NCI-H146 (cell line): ENCODE data around the gene FCHSD2.
"Not testable (repeated sequence)": the region's sequence is repeated elsewhere in the genome, so short reads cannot be mapped to it uniquely, and the experiment has no call there.

Experiments used
- DNase-seq: peaks from one replicate; lab custom pipeline; 2025; lab: John Stamatoyannopoulos, UW

FCHSD2 gene

DNA sequence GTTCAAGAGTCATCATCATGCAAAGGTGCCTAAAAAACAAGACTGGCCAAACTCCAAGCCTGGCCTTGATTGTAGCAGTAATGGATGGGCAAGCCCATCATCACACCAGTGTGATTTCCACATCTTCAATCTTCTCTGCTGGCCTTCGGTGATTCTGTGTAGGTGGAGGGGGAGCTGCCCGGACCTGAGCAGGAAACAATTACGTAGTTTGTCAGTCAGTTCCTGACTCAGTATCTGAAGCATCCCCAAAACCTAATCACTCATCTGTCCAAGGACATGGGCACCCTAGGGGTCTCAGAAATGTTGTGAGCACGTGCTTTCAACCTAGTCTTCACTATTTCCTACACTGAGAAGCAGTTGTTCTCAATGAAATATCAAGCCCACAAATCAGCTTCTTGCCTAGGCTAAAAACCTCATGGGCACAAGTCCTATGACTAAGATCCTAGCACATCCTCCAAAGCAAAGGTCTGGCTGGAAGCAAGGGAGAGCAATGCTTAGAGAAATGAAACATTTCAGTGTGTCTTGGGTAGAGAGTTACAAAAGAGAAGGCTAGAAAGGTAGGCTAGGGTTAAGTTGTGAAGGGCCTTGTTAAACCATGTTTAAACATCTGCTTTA is 303.3 kb downstream of the FCHSD2 start:
- no peak for DNase-seq

DNA sequence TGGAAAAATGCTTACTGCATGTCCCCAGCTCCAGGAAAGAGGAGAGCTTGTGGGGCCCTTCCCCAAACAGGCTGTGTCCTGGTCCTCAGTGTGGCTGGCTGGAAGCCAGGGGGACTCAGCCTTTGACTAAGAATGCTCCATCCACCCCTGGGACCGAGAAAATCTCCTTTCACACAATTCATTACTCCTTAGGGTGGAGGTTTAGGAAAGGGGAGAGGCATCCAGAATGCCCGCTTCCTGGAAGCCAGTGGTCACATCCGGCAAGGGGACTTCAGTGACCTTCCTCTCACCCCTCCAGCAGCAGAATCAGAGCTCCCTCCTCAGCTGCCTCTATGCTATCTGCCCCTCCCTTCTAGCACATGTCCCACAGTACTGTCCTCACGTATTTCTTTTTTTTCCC is 306.0 kb downstream of the FCHSD2 start:
- no peak for DNase-seq

DNA sequence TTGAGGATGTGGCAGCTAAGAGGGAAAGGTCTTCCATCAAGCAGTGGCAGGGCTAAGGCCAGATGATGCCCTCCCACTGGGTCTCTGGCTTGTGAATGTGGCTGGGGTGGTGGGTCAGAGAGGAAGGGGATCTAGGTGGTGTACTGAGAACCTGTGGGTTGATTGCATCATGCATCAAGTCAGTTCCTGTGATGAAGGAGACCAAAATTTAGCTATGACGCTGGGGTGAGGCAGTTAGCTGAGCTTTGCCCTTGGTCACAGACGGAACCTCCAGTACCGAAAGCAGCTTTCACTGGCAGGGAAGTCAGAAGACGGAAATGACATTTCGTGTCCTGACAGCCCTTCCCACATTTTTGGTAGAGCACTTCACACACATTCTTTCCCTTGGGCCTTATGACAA is 307.2 kb downstream of the FCHSD2 start:
- DNase-seq: no peak

DNA sequence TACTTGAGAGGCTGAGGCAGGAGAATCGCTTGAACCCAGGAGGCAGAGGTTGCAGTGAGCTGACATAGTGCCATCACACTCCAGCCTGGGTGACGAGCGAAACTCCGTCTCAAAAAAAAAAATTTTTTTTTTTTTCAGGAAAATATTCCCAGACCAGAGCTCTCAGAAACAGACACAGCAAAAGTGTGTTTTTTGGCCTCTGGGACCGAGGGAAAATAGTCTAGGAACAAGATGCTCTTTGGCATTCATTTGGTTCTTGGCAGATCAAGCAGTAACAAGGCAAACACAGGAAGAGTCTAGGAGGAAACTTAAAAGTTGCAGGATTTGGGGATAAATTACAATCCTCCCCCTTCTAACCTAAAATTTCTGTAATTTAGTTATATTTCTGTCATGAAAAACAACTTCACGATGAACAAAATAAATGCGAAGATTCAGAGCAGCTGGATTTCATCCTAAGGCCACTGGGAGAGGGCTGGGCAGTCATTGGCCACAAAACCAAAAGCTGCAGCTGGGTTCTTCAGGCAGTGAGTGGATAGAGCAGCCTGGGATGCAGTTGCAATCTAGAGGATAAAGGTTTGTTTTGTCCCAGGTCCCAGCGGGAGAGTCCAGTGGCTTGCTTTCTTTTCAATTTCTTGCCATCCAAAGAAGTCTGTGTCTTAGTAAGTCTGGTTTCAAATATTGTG is 308.2 kb downstream of the FCHSD2 start:
- DNase-seq: no peak

DNA sequence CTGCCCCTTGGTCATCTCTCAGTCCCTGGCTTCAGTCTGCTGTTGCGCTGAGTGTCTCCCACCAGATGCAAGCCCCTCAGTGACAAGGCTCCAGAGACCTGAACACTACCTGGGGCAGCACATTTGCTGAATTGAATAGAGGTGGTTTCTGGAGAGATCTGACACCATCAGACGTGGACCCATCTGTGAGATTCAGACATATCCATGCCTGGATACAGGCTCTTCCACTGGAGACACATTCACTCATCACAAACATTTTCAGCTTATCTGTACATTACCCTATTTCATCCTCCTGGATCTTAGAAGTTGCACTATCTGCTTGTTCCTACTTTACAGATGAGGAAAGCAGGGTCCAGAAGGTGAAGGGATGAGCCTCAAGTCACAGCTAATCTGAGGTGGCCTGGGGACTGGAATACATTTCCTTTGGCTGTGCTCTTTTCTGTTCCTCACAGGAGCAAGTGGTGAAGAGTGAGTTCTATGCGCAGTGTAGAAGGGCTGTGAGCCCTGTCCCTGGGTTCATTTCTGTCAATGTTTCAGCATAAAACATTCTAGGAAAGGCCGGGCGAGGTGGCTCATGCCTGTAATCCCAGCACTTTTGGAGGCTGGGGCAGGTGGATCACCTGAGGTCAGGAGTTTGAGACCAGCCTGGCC is 308.9 kb downstream of the FCHSD2 start:
- no peak for DNase-seq

DNA sequence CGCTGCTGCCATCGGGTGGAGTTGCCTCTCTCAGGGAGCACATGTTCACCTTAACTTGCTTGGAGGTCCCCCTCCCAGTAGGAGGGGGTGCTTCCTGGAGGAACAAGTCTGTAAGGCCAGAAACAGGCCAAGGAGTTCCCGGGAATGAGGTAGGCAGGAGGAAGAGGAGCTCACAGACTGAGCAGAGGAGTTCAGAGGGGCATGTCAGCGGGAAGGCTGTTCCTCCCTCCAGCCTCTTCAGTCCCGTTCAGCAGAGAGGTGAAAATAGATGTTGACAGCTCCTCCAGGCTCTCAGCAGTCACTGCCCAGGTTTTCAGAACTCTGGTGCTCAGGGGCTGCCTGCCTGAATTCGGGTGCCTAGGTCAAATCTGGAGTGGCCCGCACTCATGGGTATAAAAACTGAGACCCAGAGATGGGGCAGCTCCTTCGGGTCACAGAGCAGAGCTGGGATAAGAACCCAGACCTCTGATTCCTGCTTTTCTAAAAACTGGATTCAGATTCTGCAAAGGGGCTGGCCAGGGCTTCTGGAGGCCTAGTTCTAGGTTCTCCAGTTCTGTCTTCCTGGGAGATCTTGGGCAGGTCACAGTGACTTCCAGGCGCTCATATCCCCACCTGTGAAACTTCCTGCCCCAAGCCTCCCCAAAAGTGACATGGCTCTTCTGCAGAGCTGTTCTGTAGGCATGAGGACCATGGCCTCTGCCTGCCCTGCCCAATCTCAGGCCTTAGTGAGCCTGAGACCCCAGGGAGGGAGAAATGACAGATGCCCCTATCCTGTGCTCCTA is 309.6 kb downstream of the FCHSD2 start:
- DNase-seq: no peak

DNA sequence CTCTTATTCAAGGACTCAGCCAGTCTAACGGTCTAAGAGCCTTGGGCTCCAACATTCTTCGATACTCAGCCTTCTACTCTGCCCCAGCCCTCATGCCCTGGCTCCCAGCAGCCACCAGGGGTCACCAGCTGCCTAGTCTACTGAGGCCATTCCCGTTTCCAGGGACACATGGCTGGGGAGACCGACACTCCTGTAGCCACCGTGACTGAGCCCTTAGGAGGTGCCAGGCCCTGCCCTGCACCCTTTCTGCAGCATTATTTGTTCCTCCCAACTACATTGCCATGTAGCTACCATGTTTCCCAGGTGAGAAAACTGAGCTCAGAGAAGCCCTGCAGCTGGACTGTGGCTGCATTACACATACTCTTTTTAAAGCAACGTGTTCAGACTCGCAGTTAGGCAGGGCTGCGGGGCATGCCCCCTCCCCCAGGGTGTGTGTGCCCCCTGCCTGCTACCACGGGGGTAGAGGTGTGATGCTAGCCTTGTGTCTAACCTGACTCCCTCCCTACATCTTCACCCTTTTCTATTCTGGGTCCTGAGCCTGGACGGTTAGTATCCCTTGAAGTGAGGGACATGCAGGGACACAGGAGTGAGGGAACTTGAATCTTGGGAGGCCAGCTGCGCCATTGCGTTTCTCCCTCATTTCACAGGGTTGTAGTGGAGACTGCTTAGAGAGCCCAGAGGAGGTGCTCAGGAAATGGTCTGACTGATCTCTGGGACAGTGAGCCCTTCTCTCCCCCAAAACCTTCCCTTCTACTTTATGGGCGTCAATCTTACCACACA is 310.4 kb downstream of the FCHSD2 start:
- peak; percentile 70 for DNase-seq

DNA sequence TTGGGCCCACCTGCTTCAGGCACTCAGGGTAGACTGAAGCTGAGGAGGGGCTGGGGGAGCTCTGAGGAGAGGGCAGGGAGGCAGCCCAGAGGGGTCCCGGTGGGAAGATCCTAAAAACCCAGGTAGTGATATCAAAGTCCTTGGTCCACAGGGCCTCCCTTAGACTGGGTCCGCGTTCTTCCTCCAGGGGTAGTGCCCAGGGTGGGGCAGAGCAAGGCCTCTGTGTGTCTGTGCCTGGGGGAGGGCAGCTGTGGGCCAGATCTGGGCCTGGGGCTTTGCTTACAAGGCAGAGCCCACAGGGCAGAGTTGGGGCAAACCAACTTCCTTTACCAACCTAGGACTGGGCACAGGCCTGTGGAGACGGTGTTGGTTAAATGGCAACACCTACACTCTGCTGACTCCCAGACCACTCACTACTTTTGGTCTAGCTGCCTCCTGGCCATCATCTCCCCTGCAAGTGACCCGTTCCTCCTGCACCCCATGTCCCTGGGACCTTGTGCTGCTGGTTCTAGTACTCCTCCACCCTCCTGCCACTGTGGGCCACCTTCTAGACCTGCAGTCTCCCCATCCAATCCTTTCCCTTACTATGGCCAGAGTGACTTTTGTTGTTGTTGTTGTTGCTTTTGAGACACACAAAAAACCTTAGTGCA is 312.1 kb downstream of the FCHSD2 start:
- no peak for DNase-seq

DNA sequence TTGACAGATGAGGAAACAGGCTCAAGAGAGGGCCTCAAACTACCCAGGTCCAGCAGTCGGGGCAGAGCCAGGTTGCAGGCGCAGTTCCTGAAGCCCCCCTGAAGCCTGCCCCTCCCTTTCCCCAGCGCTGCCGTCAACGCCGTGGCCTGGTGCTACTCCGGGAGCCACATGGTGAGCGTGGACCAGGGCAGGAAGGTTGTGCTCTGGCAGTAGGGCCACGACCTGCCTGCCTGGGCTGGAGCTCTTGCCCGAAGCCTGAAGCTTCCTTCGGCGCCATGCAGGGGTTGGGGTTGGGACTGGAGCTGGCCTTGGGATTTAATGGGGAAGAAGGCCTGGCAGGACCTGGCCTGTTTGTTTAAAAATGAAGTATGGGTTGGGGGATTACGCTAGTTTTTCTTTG is 312.9 kb downstream of the FCHSD2 start:
- DNase-seq: no peak

DNA sequence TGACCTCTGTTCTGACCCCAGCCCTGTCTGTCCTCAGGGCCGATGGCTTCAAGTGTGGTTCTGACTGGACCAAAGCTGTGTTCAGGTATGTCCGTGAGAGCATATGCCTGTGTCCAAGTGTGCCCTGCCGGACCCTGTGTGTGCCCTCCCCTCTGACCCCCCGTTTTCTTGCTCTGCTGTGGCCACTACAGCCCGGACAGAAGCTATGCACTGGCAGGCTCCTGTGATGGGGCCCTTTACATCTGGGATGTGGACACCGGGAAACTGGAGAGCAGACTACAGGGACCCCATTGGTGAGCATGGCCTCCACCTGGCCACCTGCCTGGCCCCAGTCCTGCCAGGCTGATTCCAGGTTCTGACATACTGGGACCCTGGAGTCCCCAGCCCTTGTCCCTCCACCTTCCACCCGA is 313.4 kb downstream of the FCHSD2 start:
- DNase-seq: no peak

DNA sequence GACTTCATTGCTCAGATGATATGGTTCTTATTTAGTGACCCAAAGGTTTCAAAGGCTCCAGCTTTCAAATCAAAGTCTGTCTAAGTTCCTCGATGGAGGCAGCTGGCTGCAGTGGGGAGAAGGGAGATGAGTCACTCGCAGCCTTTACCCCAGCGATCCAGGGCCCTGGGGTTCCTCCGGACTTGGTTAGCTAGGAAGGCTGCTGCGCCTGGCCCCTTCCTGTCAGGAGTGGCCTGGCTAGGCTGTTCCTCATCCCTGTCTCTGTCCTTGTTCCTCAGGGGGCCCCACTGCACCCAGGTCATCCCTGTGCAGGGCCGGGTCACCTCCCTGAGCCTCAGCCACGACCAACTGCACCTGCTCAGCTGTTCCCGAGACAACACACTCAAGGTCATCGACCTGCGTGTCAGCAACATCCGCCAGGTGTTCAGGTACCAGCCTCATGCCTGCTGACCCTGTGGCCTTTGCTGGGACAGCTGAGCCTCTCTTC is 314.0 kb downstream of the FCHSD2 start:
- DNase-seq: peak; percentile 69

DNA sequence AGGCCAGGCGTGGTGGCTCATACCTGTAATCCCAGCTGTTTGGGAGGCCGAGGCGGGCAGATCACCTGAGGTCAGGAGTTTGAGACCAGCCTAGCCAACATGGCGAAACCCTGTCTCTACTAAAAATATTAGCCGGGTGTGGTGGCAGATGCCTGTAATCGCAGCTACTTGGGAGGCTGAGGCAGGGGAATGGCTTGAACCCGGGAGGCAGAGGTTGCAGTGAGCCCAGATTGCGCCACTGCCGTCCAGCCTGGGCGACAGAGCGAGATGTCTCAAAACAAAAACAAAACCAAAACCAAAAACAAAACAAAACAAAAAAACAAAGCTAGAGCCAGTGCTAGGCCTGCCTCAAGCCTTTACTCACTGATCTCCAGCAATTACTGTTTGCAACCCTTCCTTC is 314.5 kb downstream of the FCHSD2 start:
- DNase-seq: not testable (repeated sequence)

DNA sequence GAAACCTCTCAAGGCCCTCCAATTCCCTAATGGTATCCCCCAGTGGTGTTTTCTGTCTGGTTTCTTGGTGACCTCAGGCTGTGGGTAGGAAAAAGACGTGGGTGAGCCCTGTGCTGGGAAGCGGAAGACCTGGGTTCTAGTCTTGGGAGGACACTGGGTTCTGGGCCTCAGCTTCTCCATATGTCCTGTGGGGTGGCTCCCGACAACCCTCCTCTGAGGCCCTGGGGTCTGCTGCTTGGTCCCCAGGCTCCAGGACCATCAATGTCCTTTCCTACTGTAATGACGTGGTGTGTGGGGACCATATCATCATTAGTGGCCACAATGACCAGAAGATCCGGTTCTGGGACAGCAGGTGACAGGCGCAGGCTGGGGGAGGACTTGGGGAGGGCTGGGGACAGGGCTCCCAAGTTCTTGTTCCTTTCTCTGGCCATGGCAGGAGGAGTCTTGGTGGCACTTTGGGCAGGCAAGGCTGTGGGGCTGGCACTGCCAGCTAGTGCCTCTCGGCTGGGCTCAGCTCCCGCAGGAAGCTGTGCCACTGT is 315.1 kb downstream of the FCHSD2 start:
- no peak for DNase-seq

DNA sequence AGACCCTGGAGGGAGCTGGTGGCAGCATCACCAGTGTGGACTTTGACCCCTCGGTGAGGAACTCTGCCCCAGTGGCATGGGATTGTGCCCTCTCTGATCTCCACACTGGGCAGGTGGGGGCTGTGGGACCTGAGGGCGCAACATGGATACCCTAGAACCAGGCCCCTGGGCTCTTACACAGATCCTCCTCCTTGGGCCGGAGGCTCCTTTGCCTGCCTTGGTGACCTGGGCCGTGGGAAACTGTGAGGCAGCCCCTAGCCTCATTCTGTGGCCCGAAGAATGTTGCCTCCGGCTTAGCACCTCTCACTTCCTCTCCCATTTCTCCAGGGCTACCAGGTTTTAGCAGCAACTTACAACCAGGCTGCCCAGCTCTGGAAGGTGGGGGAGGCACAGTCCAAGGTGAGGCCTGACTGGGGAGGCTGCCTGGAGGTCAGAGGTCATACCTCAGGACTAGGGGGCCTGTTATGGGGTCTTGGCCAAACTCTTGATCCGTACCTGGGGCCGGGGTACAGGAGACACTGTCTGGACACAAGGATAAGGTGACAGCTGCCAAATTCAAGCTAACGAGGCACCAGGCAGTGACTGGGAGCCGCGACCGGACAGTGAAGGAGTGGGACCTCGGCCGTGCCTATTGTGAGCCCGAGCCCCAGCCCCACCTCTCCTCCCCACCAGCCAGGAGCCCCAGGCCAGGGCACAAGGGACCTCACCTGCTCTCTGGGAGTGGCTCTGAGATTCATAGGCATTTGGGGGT is 315.8 kb downstream of the FCHSD2 start:
- no peak for DNase-seq

DNA sequence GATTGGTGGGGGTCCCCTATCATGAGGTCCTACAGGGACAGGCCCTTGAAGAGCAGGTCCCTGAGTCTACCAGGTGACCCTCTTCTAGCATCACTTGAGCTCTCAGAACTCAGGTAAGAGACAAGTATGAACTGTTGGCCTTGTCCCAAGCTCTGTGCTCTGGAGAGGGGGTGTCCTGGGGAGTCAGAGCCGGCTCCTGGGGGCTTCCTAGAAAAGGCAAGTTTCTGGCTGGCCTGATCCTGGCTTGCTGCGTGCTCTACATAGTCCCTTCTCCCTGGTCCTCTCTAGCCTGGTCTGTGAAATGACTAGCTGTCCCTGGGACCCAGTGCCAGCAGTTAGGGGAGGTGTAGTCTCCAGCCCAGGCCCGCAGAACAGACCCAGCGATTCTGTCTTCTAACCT is 316.5 kb downstream of the FCHSD2 start:
- no peak for DNase-seq

DNA sequence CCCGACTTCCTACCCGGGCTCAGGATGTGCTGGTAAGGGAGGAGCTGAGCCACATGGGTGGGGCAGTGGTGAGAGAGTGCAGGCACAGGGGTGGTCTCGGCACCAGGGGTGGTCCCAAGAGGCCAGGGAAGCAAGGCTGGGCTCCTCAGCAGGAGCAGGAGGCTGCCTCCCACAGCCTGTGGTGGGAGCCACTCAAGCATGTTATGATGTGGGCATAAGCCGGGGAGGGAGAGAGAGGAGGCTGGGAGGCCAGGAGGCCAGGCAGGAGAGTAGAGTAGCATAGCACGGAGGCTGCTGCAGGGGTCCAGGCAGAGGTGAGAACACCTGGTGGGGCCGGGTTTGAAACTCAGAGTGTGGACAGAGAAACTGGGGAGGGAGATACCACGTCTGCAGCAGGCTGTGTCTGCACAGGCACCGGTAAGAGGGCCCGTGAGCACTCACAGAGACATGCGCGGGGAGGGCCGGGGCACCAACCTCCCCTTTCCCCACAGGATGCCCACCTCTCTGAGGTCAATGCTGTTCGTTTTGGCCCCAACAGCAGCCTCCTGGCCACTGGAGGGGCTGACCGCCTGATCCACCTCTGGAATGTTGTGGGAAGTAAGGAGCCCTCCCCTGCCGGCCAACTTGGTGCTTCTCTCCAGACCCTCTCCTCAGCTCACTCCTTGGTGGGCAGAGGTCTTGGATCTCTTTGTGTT is 317.2 kb downstream of the FCHSD2 start:
- no peak for DNase-seq

DNA sequence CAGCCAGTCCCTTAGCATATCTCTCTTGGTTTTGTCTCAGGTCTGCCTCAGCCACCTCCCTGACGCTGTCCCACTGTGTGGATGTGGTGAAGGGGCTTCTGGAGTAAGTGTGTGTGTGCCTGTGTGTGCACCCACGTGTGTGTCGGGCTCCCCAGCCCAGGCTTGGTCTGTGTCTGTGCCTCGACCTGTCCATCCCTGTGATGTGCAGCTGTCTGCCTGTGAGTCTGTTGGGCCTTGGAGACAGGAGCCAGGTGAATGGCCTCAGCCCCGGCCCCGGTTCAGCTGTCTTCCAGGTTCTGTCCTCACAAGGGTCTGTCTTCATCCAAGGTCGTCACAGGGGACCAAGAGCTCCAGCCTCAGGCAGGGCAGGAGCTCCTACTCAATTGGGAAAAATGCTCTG is 318.1 kb downstream of the FCHSD2 start:
- no peak for DNase-seq

DNA sequence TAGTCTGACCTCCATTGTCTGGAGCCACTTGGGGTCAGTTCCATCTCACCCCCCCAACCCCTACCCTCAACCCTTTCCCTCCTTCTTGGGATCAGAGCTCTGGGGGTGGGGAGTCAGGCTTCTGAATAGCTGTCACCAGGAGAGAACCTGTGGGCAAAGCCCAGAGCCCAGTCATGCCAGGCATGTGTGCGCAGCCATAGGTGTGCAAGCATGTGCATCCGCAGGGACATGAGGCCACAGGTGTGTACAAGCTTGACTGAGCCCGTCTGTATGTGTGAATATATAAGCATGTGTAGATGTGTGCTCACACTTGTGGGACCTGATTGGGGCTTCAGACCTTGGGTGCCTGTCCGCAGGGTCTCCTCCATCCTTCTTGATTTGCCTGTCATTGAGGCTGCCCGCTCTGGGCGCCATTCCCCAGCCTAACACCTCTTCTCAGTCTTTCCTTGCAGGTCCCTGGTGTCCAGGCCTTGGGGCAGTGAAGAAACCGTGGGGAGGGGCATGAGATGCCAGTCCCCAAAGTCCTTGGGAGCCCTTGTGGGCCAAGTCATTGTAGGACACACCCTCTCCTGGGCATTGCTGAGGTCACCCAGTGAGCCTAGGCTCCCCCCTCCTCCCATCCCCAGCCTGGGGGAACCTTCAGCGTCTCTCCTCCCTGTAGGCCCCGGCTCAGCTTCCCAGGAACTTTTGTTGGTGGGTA is 318.9 kb downstream of the FCHSD2 start:
- DNase-seq: no peak
